Mammary epithelial cell (primary cell): ENCODE data around the gene RILPL2.

Source experiments
- CTCF ChIP-seq, 2 donors: IDR thresholded peaks in 1 of 2; conservative IDR thresholded peaks in 1 of 2; 2 replicates each; pipeline ENCODE4 v1.5.1; 2011 to 2012; ENCODE audit warnings: inconsistent platforms in 2 of 2, low read length in 2 of 2, mild to moderate bottlenecking in 2 of 2, control low read depth in 1 of 2, low read depth in 1 of 2; ENCODE audit not compliant: insufficient read depth in 1 of 2; ENCODE audit errors: extremely low read depth in 1 of 2
- EZH2 ChIP-seq: IDR thresholded peaks from 2 replicates; pipeline ENCODE4 v1.6.1; 2012; ENCODE audit warnings: low read length, inconsistent platforms, borderline replicate concordance

DNA sequence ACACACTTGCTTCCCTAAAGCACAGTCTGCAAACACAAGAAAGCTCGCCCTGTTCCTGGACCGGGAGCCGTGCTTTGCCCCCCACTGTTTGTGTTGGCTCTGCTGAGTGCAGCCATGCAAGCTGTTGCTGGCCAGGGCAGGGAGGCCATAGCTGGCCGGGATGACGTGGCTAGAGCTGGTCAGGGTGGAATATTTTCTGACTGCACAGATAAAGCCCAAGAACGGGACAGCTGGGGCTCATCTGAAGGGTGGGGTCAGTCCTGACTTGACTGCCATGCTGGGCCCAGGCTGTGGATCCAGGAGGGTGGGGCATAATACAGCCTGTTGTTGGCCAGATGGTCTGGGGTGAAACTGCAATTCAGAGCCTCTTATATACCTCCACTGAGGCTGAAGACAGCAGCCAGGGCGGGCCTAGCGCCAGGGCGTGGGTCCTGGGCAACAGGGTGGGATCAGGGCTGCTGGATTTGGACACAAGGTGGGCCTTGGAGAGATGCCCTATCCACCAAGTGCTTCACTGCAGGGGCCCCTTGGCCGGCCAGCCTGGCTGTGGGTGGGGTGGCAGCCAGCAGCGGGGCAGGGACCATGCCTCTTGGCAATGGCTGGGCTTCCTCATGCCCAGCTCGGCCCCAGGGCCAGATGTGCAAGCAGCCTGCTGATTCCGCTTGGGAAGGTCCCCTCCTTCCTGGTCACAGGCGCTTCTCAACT is 37.8 kb downstream of the RILPL2 start:
- no peak for TF ChIP-seq CTCF (conservative IDR thresholded peaks at IDR 0.05 in 1 of 2, IDR thresholded peaks at IDR 0.05 in 1 of 2; ENCODE audit: extremely low read depth in 1 of 2, insufficient read depth in 1 of 2, low read depth in 1 of 2, low read length in 2 of 2)
- TF ChIP-seq EZH2 = no peak
